Activated CD4-positive, alpha-beta T cell treated with anti-CD3 and anti-CD28 coated beads for 36 hours (primary cell): ENCODE data around the gene SKIC3. TPM values are rescaled to one million over a fixed set of nuclear protein-coding genes. Genes with fewer than 3 reads are reported as not detected.

ENCODE experiments used
- ATAC-seq: fragments of 200-7000 bp; cut with Tn5 transposase; one replicate; pipeline ENCODE4 v1.10.0; 2021; ENCODE audit warnings: mild to moderate bottlenecking, moderate library complexity
- CTCF ChIA-PET: fragments of 350-600 bp; sonication (Branson Sonifier 250); formaldehyde crosslinking; loops from one replicate; lab custom pipeline; 2021; ENCODE audit warnings: antibody characterized with exemption; lab: Charles Lee
- POLR2A ChIA-PET: fragments of 350-600 bp; sonication (Branson Sonifier 250); formaldehyde crosslinking; loops from one replicate; lab custom pipeline; 2021; ENCODE audit warnings: antibody characterized with exemption, inconsistent platforms; lab: Charles Lee
- DNase-seq: peaks from one replicate; pipeline ENCODE4 v3.0.0-alpha.2; 2020
- H3K27ac Mint-ChIP-seq: one replicate; pipeline ENCODE4 v1.8.0; 2021; ENCODE audit warnings: mixed read lengths
- H3K27me3 Mint-ChIP-seq: one replicate; pipeline ENCODE4 v1.8.0; 2021; ENCODE audit warnings: mixed read lengths
- H3K36me3 Mint-ChIP-seq: one replicate; pipeline ENCODE4 v1.8.0; 2021; ENCODE audit warnings: low read depth, mixed read lengths
- H3K4me1 Mint-ChIP-seq: one replicate; pipeline ENCODE4 v1.8.0; 2021; ENCODE audit warnings: mixed read lengths
- H3K4me3 Mint-ChIP-seq: one replicate; pipeline ENCODE4 v1.8.0; 2021; ENCODE audit warnings: mild to moderate bottlenecking, moderate library complexity, mixed read lengths
- H3K9me3 Mint-ChIP-seq: one replicate; pipeline ENCODE4 v1.8.0; 2021; ENCODE audit warnings: low read depth, mixed read lengths
- intact Hi-C, 2 experiments: fragments of 100-400 bp; cut with DNase I in 1 of 2; cut with micrococcal nuclease in 1 of 2; formaldehyde crosslinking; loops; one replicate each; pipeline versions ENCODE4 v1.14.2 to v1.15.1; 2022 to 2024; cut with DNase I, micrococcal nuclease
- total RNA-seq, 2 experiments: library from RNA; stranded (reverse); gene quantifications; one replicate each; pipeline ENCODE4 v1.2.3, GENCODE V29; 2021

The SKIC3 gene
- total RNA-seq, 2 experiments from 2014 or later: 74.6 to 75.8 TPM

- Mint-ChIP-seq H3K27me3 (no peaks in the 10 kb centered on the region), H3K9me3 (no peaks in the 10 kb centered on the region), H3K27ac (no peak overlapping the region), H3K36me3 (peaks cover 58% of the 10 kb centered on the region), H3K4me3 (no peak overlapping the region), H3K4me1 (peaks cover 19% of the 10 kb centered on the region)
- intact Hi-C loops: no loop called here
- DNase-seq: no peak
- CTCF ChIA-PET: interaction anchor here (0.6 to 1.1 kb wide), 4 partner anchors 11 to 242 kb away, joined by 3 read pairs; partner anchors contain the start of gene SKIC3
- POLR2A ChIA-PET: no interaction called here
- no peak for ATAC-seq
Observed at GRCh38 chr5:95532415-95532814, 22.4 kb downstream of the SKIC3 start.

DNA sequence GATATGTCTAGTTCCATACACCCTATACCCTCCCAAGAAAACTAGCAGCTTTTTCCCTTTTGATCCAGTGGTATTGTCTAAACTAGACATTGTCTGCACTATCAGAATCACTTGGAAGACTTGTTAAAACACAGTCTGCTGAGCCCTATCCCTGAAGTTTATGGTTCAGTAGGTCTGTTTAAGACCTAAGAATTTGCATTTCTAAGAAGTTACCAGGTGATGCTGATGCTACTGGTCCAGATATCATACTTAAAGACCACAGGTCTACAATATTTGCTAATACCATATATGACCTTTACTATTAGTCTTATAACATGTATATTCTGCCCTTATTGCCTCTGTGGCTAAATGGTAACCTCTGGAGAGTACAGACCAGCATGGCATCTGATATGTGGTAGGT is 23.3 kb downstream of the SKIC3 start:
- ChIA-PET POLR2A (no interaction called here), CTCF (interaction anchor here (0.8 kb wide), 1 partner anchor 23 kb away, joined by 3 read pairs; the partner anchor contains the start of gene SKIC3)
- Mint-ChIP-seq H3K27ac (no peak overlapping the region), H3K36me3 (peaks cover 57% of the 10 kb centered on the region), H3K4me1 (peaks cover 19% of the 10 kb centered on the region), H3K4me3 (no peak overlapping the region), H3K27me3 (no peaks in the 10 kb centered on the region), H3K9me3 (no peaks in the 10 kb centered on the region)
- ATAC-seq (no peak), DNase-seq (no peak)
- intact Hi-C loops: no loop called here

GRCh38 chr5:95530416-95530815 is 24.4 kb downstream of the SKIC3 start:
- DNase-seq: no peak
- CTCF ChIA-PET: no interaction called here
- peaks cover 19% of the 10 kb centered on the region for H3K4me1 Mint-ChIP-seq

GRCh38 chr5:95528565-95528964 is 26.2 kb downstream of the SKIC3 start:
- Mint-ChIP-seq H3K27ac (no peak overlapping the region), H3K36me3 (peaks cover 45% of the 10 kb centered on the region), H3K27me3 (no peaks in the 10 kb centered on the region), H3K9me3 (no peaks in the 10 kb centered on the region), H3K4me3 (no peak overlapping the region), H3K4me1 (peaks cover 9% of the 10 kb centered on the region)
- CTCF ChIA-PET: interaction anchor here (1.2 kb wide), 1 partner anchor 14 kb away, joined by 4 read pairs; no protein-coding TSS in a partner anchor
- DNase-seq (no peak), ATAC-seq (no peak)
- intact Hi-C loops: loop anchor here in 1 of 2 experiments (1.0 kb wide), 1 partner anchor 11 kb away; no protein-coding TSS in a partner anchor
- POLR2A ChIA-PET: no interaction called here

More at GRCh38 chr5:95530416-95530815, 24.4 kb downstream of the SKIC3 start:
- Mint-ChIP-seq H3K9me3 (no peaks in the 10 kb centered on the region), H3K27me3 (no peaks in the 10 kb centered on the region), H3K27ac (no peak overlapping the region), H3K36me3 (peaks cover 57% of the 10 kb centered on the region), H3K4me3 (no peak overlapping the region)
- POLR2A ChIA-PET: no interaction called here
- no peak for ATAC-seq
- intact Hi-C loops: no loop called here

- DNase-seq: no peak
- no peak for ATAC-seq
- Mint-ChIP-seq H3K4me3 (no peak overlapping the region), H3K36me3 (peaks cover 38% of the 10 kb centered on the region), H3K27ac (no peak overlapping the region), H3K4me1 (peaks cover 3% of the 10 kb centered on the region), H3K27me3 (no peaks in the 10 kb centered on the region), H3K9me3 (no peaks in the 10 kb centered on the region)
- POLR2A ChIA-PET: no interaction called here
- CTCF ChIA-PET: no interaction called here
- intact Hi-C loops: no loop called here
Observed at GRCh38 chr5:95526871-95527270, 27.9 kb downstream of the SKIC3 start.

DNA sequence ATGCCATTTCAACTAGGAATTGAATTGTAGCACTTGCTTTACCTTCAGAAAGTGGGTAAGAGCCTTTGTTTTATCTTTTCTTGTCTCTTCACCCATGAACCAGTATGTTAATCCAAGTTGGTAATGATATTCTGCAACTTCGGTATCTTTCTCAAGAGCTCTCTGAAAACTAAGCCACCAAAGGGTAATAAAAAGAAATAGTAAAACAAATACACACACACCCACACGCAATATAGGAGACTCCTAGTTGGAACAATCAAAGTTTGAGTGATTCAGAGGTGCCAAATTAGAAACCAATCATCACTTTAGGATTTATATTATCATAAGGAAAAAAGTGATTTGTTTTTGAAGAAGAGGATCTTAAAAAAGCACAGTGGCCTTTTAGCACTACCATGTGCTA is 30.4 kb downstream of the SKIC3 start:
- Mint-ChIP-seq H3K27me3 (no peaks in the 10 kb centered on the region), H3K36me3 (peaks cover 45% of the 10 kb centered on the region), H3K27ac (no peak overlapping the region), H3K4me1 (peaks cover 3% of the 10 kb centered on the region), H3K4me3 (no peak overlapping the region), H3K9me3 (no peaks in the 10 kb centered on the region)
- ChIA-PET CTCF (interaction anchor here (0.6 kb wide), 1 partner anchor 120 kb away, joined by 3 read pairs; no protein-coding TSS in a partner anchor), POLR2A (no interaction called here)
- DNase-seq (no peak), ATAC-seq (no peak)
- intact Hi-C loops: no loop called here

GRCh38 chr5:95520206-95520605 is 34.6 kb downstream of the SKIC3 start:
- Mint-ChIP-seq H3K4me3 (no peak overlapping the region), H3K4me1 (no peaks in the 10 kb centered on the region), H3K27me3 (no peaks in the 10 kb centered on the region), H3K36me3 (peaks cover 41% of the 10 kb centered on the region), H3K27ac (no peak overlapping the region), H3K9me3 (no peaks in the 10 kb centered on the region)
- ChIA-PET CTCF (interaction anchor here (0.6 kb wide), 1 partner anchor 402 kb away, joined by 3 read pairs; no protein-coding TSS in a partner anchor), POLR2A (no interaction called here)
- no peak for ATAC-seq
- intact Hi-C loops: no loop called here
- DNase-seq: no peak

DNA sequence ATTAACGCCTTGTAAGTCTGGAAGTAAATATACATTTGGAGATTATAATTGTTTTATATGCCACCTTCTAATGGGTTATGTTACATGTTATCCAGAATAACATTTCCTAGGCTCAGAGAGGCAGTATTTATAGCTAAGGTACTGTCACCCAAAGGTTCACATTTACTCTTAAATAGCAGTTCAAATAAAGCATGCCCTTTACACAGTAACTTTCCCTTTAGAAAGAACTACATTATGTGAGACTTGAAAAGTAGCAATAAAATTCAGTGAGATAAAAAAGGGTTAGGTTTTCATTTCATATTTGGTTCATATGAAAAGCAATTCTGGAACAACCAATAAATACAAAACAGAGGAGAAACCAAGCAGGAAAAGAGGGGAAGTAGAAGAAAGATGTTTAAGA is 35.1 kb downstream of the SKIC3 start:
- ATAC-seq (no peak), DNase-seq (no peak)
- ChIA-PET POLR2A (no interaction called here), CTCF (interaction anchor here (0.6 kb wide), 1 partner anchor 402 kb away, joined by 3 read pairs; no protein-coding TSS in a partner anchor)
- Mint-ChIP-seq H3K4me3 (no peak overlapping the region), H3K27me3 (no peaks in the 10 kb centered on the region), H3K36me3 (peaks cover 45% of the 10 kb centered on the region), H3K27ac (no peak overlapping the region), H3K4me1 (no peaks in the 10 kb centered on the region), H3K9me3 (no peaks in the 10 kb centered on the region)
- intact Hi-C loops: no loop called here

DNA sequence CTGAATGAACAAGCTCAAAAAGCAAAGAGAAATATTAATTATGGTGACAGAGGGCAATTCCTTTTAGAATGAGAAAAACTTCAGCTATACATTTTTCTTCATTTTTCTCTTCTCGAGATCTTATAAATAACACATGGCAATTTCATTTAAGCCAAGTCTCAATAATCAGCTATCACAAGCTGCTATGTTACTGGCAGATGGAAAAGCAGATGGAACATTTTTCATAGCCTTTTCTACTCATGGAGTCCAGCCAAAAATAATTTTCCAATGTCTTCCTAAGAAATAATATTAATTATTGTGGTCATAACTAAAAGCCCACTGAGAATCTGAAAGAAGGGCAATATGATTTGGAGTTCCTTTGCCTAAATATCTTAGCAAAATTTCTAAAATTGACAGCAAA is 35.6 kb downstream of the SKIC3 start:
- Mint-ChIP-seq H3K36me3 (peaks cover 46% of the 10 kb centered on the region), H3K27me3 (no peaks in the 10 kb centered on the region), H3K27ac (no peak overlapping the region), H3K4me3 (no peak overlapping the region), H3K4me1 (no peaks in the 10 kb centered on the region), H3K9me3 (no peaks in the 10 kb centered on the region)
- ATAC-seq (no peak), DNase-seq (no peak)
- ChIA-PET POLR2A (no interaction called here), CTCF (no interaction called here)
- intact Hi-C loops: no loop called here

DNA sequence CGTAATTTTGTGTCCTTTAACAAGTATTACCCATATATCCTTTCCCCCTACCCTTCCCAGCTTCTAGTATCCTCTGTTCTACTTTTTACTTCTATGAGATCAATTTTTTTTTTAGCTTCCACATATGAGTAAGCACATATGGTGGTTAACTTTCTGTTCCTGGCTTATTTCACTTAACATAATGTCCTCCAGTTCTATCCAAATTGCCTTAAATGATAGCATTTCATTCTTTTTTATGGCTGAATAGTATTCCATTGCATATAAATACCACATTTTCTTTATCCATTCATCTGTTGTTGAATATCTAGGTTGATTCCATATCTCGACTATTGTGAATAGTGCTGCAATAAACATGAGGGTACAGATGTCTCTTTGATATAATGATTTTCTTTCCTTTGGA is 36.4 kb downstream of the SKIC3 start:
- Mint-ChIP-seq H3K27me3 (no peaks in the 10 kb centered on the region), H3K27ac (no peak overlapping the region), H3K36me3 (peaks cover 49% of the 10 kb centered on the region), H3K9me3 (no peaks in the 10 kb centered on the region), H3K4me1 (no peaks in the 10 kb centered on the region), H3K4me3 (no peak overlapping the region)
- ChIA-PET CTCF (no interaction called here), POLR2A (no interaction called here)
- no peak for ATAC-seq
- DNase-seq: no peak
- intact Hi-C loops: no loop called here

GRCh38 chr5:95511606-95512005 is 43.2 kb downstream of the SKIC3 start:
- POLR2A ChIA-PET: no interaction called here
- intact Hi-C loops: no loop called here
- H3K27me3 Mint-ChIP-seq: no peaks in the 10 kb centered on the region
- H3K4me1 Mint-ChIP-seq: no peaks in the 10 kb centered on the region
- H3K9me3 Mint-ChIP-seq: no peaks in the 10 kb centered on the region
- H3K36me3 Mint-ChIP-seq: peaks cover 55% of the 10 kb centered on the region
- no peak for ATAC-seq
- no peak for DNase-seq
- no peak overlapping the region for H3K4me3 Mint-ChIP-seq
- H3K27ac Mint-ChIP-seq: no peak overlapping the region
- CTCF ChIA-PET: no interaction called here

GRCh38 chr5:95508550-95508949 is 46.2 kb downstream of the SKIC3 start:
- intact Hi-C loops: no loop called here
- POLR2A ChIA-PET: no interaction called here
- H3K4me1 Mint-ChIP-seq: no peaks in the 10 kb centered on the region
- DNase-seq (no peak), ATAC-seq (no peak)
- H3K9me3 Mint-ChIP-seq: no peaks in the 10 kb centered on the region
- H3K4me3 Mint-ChIP-seq: no peak overlapping the region
- H3K27me3 Mint-ChIP-seq: no peaks in the 10 kb centered on the region
- H3K27ac Mint-ChIP-seq: no peak overlapping the region
- CTCF ChIA-PET: no interaction called here
- peaks cover 42% of the 10 kb centered on the region for H3K36me3 Mint-ChIP-seq
